ENCODE data around the gene WNK4.

GRCh38 chr17:42792545-42792944 is 12.1 kb downstream of the WNK4 start:
- TF ChIP-seq TAF1 (IDR thresholded peaks at IDR 0.05; ENCODE audit: borderline replicate concordance, insufficient read depth, low read length) (no peak), SIN3A (IDR thresholded peaks at IDR 0.05; ENCODE audit: borderline replicate concordance, insufficient read depth, low read length) (no peak), POLR2AphosphoS5 (IDR thresholded peaks at IDR 0.05; ENCODE audit: low read depth, low read length) (no peak)

Measured in PFSK-1 (cell line).